Stimulated activated CD8-positive, alpha-beta memory T cell treated with anti-CD3 and anti-CD28 coated beads, Interleukin-15, amount 100 ng/mL, for 24 hours (primary cell): ENCODE measurements around the gene DHX35.
"Not testable (repeated sequence)": the region's sequence is repeated elsewhere in the genome, so short reads cannot be mapped to it uniquely, and the experiment has no call there.

ENCODE experiments used
- DNase-seq: peaks from one replicate; pipeline ENCODE4 v3.0.0-alpha.2; 2020; ENCODE audit warnings: low read depth

DHX35 gene

DNA sequence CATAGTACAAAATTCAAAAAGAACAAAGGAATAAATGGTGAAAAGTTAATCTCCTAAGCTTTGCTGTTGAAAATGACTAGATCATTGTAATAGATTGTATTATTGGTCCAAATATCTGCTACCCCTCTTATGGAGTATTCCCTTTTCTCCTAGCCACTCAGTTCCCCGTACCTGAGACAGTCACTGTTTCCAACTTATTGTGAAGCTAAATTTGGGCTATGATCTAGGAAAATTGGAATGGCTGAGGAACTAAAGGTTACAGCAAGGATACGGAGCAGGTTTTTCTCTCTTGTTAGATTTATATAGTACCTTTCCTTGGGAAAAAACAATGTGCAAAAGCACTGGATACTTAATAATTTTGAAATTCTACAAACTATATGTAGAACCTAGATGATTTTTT is 17.3 kb downstream of the DHX35 start:
- DNase-seq, result no peak

DNA sequence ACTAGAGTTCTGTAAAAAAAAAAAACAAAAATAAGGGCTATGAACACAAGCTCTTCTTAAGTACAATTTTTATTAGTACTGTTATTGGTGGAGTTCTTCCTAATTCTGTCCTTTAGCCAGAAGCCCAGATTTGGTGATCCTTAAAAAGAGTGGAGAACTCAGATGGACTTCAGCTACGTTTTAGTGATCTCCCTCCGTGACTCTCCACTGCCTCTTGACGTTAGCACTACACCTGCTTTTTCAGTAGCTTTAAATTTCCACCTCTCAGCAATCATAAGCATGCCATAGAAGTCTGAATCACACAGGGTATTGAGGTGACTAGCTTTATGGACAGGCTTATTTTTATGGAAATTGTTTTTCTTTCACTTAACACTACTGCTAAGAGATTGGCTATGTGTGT is 17.7 kb downstream of the DHX35 start:
- DNase-seq, result no peak

DNA sequence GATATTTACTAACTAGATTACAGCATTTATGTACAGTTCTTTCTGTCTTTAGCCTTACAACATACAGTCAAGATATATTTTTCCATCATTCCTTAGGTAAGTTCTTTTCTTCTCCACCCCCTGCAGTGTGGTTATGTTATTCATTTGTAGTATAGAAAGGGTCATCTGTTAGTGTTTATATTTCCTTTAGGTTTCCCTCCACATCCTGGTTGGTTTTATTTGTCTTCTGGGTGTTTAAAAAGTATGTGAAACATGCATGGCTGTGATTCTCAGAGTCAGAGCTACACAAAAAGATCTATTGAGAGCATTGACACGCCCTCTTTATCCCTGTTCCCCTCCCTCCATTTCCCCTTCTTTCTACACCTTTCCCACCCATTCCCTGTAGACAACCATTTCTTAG is 20.1 kb downstream of the DHX35 start:
- DNase-seq, result no peak

DNA sequence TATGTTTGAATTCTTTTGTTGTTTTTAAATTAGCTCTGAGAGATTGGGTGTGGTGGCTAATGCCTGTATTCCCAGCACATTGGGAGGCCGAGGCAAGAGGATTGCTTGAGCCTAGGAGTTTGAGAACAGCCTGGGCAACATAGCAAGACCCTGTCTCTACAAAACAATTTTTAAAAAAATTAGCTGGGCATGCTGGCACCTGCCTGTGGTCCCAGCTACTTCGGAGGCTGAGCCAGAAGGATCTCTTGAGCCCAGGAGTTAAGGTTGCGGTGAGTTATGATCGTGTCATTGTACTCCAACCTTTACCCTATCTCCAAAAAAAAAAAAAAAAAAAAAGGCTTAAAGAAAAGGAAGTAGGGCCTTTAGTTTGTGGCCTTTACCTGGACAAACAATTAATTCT is 22.9 kb downstream of the DHX35 start:
- DNase-seq, result no peak

DNA sequence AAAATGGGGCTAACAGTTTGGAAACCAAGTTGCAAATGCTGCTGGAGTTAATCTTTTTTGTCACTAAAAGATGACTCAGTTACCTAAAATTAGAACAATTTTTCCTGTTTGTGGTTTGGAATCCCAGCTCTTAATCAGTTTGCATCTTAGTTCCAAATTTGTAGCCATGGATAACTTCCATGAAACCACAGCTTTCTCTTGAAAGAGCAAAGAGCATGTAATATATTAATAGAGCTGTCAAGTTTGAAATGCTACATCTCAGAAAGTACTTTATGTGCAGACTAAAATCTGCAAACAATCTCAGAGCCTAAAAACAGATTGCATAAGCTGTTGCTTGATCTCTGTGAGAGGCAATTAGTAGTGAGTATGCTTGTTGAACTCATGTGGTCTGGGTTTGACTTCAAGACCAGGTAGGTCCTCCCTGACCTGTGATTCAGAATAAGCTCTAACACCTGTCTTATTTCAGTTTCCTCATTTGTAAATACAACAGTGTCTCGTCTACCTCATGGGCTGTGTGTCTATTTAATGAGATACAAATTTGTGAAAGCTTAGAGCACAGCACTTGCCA is 23.5 kb downstream of the DHX35 start:
- no peak for DNase-seq

DNA sequence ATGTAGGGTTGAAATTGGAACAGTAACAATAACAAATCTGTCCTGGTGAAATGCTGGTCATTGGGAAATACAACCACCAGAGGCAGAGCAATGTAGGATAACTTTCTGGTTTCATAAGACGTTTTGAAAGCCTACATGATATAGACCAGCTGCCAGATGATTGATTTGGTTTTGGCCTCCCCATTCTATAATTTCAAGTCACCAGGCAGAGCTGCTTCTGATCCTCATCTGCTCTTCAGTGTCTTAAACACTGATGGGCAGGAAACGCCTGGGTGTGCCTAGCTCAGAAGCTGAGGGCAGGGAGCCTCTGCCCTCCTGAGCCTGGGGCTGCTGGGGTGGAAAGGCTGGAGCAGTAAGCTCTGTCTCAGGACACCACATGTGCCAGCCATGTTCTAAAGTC is 24.5 kb downstream of the DHX35 start:
- no peak for DNase-seq

DNA sequence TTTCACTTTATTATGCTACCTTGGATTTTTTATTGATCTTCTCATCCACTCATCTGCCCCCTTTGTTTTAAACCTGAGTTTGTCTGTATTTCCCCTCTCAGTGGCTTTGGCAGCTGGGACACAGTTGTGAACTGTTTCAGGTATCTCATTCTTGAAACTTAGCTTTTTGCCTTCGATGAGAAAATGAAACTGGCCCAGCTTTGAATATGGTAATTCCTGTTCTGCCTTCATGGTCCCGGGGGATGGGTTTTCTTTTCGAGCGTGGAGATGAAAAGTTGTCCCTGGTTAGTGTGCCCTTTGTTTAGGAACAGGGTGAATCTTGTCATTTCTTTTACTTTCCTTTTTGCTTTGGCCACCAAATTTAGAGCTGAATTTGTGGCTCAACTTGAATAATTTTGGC is 25.6 kb downstream of the DHX35 start:
- DNase-seq, result no peak

DNA sequence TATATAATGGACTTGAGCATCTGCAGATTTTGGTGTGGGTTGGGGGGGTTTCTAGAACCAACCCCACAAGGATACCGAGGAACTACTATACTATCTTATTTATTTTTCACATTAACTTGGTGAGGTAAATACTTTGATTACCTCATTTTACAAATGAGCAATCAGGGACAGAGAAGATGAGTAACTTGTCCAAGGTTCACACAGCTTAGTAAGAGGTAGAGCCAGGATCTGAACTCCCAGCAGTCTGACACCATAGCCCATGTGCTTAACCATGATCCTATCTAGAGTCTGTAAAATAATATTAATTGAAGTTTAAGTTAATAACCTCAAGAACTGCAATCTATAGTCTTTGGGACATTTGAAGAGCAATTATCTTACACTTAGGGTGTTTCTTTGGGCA is 28.6 kb downstream of the DHX35 start:
- no peak for DNase-seq

DNA sequence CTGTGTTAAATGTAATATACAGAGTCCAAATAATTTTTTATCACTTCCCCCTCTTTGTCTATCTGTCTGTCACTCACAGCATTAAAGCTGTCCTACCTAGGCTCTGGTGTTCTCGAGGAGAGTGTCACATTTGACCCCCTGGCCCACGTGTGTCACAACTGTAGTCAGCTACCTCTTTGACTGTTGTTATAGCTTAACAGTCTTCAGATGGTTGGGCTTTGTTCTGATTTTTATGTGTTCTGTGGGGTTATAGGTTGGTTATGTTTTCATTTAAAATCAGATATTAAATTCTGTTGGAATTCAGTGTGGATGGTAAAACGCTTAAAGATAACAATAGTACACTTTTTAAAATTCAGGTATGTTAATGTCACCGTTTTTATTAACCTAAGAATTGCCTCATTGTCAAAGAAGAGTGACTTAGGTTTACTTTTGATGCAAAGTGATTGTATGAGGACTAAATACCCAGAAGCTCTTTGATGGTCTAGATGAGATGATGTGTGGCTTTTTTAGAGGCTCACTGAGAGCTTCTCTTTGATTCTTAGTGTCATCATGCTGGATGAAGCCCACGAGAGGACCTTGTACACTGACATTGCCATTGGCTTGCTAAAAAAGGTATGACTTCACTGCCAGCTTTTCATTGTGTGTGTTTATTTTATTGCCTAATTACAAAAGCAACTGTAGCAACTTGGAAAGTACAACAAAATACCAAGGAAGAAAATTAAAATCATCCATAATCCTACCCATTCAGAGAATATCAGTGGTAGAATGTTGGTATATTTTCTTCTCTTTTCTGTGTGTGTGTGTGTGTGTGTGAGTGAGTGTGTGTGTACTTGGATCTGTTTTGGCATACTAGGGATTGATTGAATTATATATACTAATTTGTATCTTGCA is 29.9 kb downstream of the DHX35 start:
- DNase-seq, result no peak

DNA sequence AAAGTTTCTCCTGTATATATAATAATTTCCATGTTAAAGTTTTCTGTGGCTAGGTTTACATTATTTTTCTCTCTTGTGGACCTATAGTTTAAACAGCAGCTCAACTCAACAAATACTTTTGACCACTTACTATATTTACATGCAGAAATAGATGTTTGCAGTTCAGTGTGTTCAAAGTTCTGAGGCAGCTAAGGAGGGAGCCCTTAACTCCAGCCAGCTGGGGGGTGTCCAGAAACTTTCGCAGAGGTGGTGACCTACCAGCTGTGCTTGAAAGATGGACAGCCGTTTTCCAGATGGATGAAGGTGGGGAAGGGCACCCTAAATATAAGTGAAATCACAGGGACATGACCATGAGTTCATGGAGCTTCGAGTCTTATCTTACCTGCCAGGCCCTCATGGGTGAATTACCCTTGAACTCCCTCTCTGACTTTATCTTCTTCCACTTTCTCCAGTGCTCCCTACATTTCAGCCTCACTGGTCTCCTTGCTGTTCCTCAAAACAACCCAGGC is 33.4 kb downstream of the DHX35 start:
- DNase-seq, result no peak

DNA sequence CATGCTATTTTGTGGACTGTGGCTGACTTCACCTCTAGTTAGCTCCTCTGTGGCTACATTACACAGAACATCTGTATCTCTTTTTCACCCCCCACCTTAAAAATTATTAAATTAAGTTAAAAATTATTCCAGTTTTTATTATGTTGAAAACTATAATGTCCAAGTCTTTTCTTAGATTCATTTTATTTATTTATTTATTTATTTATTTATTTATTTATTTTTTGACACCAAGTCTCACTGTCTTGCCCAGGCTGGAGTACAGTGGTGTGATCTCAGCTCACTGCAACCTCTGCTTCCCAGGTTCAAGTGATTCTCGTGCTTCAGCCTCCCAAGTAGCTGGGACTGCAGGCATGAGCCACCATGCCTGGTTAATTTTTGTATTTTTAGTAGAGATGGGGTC is 34.7 kb downstream of the DHX35 start:
- DNase-seq, result not testable (repeated sequence)

DNA sequence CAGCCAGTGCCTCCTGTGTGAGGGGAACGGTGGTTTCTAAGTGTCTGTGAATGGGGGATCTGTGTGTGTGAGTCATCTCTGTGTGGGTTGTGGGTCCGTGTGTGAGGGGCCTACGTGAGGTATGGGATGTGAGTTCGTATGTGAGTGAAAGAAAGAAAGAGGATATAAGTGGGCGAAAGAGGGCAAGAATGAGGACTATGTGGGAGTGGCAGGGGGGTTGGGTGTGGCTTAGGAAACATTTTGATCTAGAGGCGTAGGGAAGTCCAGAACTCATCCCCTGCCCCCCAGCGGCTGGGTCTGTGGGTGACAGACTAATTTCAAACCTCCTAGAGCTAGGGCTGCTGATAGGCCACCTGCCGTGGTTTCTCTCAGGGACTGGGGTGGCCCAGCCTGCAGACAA is 35.5 kb downstream of the DHX35 start:
- peak; percentile 3 for DNase-seq

DNA sequence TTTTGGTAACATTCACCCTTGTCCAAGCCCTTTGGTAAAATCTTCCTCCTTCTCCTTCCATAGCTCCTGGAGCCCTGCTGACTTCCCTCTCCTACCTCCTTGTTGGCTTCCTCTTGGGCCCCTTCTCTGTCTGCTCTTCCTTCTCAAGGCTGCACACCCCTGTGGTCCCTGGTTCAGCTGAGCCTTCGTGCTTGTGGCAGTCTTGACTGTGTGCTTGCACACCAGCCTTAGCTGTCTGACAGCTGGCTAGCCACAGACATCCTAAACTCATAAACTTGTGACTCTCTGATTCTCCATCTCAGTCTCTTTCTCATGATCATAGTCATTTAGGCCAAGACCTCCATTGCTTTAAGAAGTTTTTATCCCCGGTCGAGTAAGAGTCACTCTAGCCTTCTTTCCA is 37.1 kb downstream of the DHX35 start:
- DNase-seq, result no peak

DNA sequence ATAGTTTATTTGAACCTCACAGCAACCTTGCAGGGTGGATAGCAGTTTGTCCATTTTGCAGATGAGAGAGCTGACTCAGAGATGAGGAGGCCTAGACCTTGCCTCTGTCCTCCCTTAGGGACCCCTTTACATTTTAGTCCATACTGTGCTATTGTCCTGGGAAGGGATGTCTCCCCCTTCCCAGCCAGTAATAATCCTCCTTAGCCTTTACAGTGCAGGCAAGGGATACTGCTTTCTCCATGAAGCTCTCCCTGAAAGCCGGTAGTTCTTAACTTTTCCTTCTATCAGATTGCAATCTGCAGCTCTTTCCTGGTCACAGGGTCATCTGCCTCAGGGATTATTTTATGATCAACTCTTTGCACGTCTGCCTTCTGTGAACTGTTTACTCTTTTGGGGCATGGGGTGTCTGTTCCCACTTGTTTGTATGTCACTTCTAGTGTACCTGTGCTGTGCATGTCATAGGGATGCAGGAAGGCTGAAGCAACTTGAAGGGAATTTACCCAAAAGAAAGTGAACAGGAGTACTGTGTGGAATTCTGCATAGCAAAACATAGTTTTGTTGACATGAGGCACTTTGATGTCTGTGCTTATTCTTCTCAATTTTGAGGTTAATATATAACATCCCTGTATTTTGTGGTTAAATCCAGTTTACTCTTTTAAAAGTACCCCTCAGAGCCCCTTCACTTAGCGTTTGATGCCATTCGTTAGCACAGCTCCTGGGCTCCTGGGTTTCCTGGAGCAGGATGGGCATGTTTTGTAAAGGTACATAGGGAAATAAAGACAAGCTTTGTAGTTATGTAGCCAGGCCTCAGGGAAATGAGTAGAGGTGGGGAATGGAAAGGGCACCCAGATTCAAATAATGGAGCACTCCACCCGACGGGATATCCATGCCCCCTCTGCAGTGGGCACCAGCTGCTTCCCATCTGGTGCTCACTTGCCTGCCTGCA is 38.1 kb downstream of the DHX35 start:
- no peak for DNase-seq

DNA sequence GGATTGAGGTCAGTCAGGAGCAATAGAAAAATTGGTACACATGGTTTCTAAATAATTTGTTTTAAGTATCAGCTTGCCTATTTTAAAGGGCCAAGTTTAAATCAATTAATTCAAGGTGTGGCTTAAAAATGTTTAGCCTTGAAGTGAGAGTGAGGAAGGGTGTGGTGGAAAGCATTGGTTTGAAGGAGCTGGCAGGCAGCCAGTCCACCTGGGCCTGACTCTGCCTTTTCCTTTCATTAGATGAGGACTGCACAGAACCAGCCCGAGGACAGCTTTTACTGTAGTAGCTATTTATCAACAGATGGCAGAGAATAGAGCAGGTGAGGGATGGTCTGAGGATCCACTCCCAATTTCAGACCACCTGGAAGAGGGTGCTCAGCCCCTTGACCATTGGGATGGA is 42.4 kb downstream of the DHX35 start:
- no peak for DNase-seq

DNA sequence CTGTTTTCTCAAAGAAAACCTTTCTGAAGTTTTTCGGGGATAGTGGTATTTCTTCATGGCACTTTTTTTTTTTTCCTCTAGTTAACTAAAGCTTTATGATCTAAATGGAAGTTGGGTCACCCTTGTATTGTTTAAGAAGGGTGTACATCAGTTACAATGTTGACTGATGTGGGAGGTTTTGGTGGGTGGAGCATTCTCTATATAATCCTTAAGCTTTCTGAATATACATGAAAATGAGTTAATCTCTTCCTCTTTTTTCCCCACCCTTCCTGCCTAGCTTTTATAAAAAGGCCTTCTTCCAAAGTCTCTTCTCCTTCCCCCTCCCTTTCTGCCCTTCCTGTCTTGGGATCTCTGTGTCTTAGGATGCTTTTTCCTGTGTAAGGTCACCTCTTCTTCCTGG is 47.2 kb downstream of the DHX35 start:
- DNase-seq, result no peak

DNA sequence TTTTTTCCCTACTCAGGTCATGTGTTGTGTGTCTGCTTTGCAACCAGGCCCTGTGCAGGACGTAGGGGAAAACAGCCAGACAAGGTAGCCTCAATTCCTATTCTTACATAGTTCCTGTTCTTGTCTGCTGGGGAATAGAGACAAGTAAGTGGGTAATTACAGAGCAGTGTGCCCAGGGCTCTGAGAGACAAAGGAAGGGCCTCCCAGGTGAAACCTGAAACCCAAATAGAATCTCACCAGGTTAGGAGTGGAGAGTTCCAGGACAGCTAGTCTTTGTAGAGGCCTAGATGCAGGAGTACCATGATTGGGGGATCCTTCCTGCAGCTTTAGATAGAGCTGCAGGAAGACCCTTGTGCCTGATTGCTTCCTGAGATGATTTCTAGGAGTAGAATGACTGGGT is 48.4 kb downstream of the DHX35 start:
- DNase-seq, result no peak

DNA sequence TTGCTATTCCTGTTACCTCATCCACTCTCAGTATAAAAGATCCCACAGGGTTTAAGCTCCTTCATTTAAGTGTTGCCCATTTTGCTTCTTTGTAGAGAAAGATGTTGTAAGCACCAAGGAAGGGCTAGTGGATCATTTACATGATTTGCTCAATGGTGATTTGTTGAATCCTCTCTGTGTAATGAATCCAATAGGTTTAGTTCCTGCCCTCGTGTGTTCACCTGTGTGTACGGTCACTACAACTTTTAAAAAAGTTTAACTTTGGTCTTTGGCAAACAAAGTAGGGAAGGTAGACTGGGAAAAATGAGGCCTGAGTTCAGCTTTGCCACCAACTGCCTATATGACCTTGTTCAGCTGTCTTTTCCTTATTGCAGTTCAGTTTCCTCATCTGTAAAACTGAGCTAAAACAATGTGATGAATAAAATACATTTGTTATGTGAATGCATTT is 51.5 kb downstream of the DHX35 start:
- DNase-seq, result no peak

DNA sequence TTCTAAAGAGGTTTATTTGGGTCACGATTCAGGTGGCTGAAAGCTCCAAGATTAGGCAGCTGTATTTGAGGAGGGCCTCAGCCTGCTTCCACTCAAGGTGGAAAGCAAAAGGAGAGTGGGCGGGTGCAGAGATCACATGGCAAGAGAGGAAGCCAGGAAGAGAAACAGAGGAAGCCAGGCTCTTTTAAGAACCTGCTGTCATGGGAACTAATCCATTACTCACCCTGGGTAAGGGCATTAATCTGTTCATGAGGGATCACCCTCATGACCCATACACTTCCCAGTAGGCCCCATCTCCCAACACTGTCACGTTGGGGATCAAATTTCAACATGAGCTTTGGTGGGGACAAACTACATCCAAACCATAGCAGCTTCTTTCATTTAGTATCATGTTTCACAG is 53.9 kb downstream of the DHX35 start:
- no peak for DNase-seq

DNA sequence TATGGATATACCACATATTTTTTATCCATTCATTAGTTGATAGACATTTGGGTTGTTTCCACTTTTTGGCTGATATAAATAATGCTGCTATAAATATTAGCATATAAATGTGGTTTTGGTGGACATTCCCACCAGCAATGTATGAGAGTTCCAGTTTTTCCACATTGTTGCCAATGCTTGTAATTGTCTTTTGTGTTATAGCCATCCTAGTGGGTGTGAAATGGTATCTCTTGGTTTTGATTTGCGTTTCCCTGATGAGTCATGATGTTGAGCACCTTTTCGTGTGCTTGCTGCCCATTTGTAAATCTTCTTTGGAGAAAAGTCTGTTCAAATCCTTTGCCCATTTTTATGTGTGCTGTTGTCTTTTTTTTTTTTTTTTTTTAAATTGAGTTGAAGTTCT is 54.4 kb downstream of the DHX35 start:
- DNase-seq, result no peak

DNA sequence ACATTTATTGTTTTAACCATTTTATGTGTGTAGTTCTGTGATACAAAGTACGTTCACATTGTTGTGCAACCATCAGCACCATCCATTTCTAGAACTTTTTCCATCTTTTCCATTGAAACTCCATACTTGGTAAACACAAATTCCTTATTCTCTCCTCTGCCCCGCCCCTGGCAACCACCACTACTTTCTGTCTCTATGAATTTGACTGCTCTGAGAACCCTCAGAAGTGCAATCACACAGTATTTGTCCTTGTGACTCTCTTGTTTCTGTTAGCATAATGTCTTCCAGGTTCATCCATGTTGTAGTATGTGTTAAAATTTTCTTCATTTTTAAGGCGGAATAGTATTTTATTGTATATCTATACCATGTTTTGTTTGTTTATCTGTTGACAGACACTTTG is 56.9 kb downstream of the DHX35 start:
- DNase-seq, result no peak

DNA sequence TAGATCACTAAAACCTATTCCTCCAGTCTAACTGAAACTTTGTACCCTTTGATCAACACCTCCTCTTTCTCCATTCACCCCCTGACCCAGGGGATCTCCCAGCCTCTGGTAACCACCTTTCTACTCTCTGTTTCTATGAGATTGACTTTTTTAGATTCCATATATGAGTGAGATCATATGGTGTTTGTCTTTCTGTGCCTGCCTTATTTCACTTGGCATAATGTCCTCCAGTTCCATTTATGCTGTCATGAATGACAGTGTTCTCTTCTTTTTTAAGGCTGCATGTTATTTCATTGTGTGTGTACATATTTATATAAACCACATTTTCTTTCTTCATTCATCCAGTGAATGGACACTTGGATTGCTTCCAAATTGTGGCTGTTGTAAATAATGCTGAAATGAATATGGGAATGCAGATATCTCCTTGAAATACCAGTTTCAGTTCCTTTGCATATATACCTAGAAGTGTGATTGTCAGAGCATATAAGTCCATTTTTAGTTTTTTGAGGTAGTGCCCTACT is 57.7 kb downstream of the DHX35 start:
- DNase-seq, result no peak
